ENCODE measurements around the gene ATXN10.

DNA sequence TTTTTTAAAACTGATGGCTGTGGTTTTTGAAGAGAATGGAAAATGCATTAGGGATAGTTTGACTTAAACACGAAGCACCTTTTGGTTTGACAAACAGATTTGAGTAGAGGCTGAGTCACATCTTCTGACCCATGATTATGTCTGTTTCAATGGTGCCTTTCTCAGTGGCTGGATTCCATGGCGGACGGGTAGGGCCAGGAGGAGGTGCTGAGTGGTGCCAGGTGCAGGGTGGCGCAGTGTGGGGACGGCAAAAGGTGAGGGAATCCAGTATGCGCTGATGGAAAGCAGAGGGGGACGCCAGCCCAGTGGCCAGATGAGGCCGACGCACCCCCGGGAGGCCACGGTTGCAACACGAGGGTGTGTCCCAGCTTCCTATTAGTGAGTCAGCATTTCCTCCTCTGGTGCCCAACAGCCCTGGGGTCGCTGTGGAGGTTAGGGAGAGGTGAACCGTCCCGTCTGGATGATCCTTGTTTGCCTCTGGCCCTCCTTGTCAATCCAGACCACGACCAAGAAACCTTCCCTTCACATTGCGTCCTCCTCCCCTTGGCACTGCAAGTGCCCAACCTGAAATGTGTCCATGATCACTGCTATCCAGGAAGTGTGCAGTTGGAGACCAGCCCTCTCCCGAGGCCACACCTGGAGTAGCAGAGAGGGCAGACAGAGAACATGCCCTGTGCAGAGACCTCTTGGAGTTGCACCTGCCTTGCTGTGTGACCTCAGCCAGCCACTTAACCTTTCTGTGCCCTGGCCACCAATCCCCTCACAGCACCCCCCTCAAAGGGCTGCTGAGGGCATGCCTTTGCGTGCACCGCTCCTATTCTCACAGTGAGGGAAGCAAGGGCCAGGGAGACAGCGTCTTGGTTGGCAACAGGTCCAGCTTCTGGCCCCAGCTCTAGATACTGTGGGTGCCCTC lies 32.5 kb upstream of the ATXN10 start:
- no peak for TF ChIP-seq POLR2A (IDR thresholded peaks at IDR 0.05)
- TF ChIP-seq, protein P1, sequence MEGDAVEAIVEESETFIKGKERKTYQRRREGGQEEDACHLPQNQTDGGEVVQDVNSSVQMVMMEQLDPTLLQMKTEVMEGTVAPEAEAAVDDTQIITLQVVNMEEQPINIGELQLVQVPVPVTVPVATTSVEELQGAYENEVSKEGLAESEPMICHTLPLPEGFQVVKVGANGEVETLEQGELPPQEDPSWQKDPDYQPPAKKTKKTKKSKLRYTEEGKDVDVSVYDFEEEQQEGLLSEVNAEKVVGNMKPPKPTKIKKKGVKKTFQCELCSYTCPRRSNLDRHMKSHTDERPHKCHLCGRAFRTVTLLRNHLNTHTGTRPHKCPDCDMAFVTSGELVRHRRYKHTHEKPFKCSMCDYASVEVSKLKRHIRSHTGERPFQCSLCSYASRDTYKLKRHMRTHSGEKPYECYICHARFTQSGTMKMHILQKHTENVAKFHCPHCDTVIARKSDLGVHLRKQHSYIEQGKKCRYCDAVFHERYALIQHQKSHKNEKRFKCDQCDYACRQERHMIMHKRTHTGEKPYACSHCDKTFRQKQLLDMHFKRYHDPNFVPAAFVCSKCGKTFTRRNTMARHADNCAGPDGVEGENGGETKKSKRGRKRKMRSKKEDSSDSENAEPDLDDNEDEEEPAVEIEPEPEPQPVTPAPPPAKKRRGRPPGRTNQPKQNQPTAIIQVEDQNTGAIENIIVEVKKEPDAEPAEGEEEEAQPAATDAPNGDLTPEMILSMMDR (IDR thresholded peaks at IDR 0.05) = no peak
